COLO829 (cell line): ENCODE measurements around the gene OLFML2A.
"Not testable (repeated sequence)": the region's sequence is repeated elsewhere in the genome, so short reads cannot be mapped to it uniquely, and the experiment has no call there.

Experiments used
- DNase-seq: peaks from one replicate; pipeline ENCODE4 v3.0.0; 2012; ENCODE audit warnings: low spot score

Gene OLFML2A

GRCh38 chr9:124761196-124761595, 15.7 kb upstream of the OLFML2A start:
- DNase-seq = no peak

GRCh38 chr9:124761710-124762109, 15.2 kb upstream of the OLFML2A start:
- DNase-seq = no peak

GRCh38 chr9:124762633-124763032, 14.3 kb upstream of the OLFML2A start:
- no peak for DNase-seq

- no peak for DNase-seq
Observed at GRCh38 chr9:124764774-124765438, 12.0 kb upstream of the OLFML2A start.

- no peak for DNase-seq
Observed at GRCh38 chr9:124765439-124765835, 11.5 kb upstream of the OLFML2A start.

- DNase-seq = no peak
Observed at GRCh38 chr9:124766326-124766725, 10.6 kb upstream of the OLFML2A start.

GRCh38 chr9:124766815-124767554, 9.9 kb upstream of the OLFML2A start:
- no peak for DNase-seq

GRCh38 chr9:124767821-124768220, 9.1 kb upstream of the OLFML2A start:
- DNase-seq = no peak

GRCh38 chr9:124768334-124768733, 8.6 kb upstream of the OLFML2A start:
- DNase-seq = no peak

- no peak for DNase-seq
Observed at GRCh38 chr9:124768750-124769548, 8.0 kb upstream of the OLFML2A start.

- no peak for DNase-seq
Observed at GRCh38 chr9:124769549-124770358, 7.2 kb upstream of the OLFML2A start.

- no peak for DNase-seq
Observed at GRCh38 chr9:124770359-124771020, 6.4 kb upstream of the OLFML2A start.

- peak; percentile 100 for DNase-seq
Observed at GRCh38 chr9:124771021-124771866, 5.7 kb upstream of the OLFML2A start, which contains the start of gene NR6A1. Gene NR6A1 (minus strand): TSS chr9:124771311.

- DNase-seq = peak; percentile 85
Observed at GRCh38 chr9:124771867-124772679, 4.9 kb upstream of the OLFML2A start.

- not testable (repeated sequence) for DNase-seq
Observed at GRCh38 chr9:124772877-124773276, 4.1 kb upstream of the OLFML2A start.

- no peak for DNase-seq
Observed at GRCh38 chr9:124773473-124774128, 3.3 kb upstream of the OLFML2A start.

- DNase-seq = peak; percentile 89
Observed at GRCh38 chr9:124774129-124774978, 2.6 kb upstream of the OLFML2A start.

GRCh38 chr9:124776618-124776953, 347 bp upstream of the OLFML2A start:
- DNase-seq = no peak
